SU-DHL-6 (cell line): Measurements from ENCODE around the gene TMEM235.

Experiments used
- CTCF ChIP-seq: fragments of 200-600 bp; sonication (generic); IDR thresholded peaks from one replicate; pipeline ENCODE4 v1.5.1; 2017; ENCODE audit warnings: antibody characterized with exemption, mild to moderate bottlenecking, low read length, moderate library complexity; ENCODE audit not compliant: insufficient read depth, poor library complexity, severe bottlenecking
- EZH2phosphoT487 ChIP-seq: fragments of 200-600 bp; sonication (generic), shearing (Covaris generic); conservative IDR thresholded peaks from 2 replicates; pipeline ENCODE4 v1.6.1; 2018; ENCODE audit warnings: mild to moderate bottlenecking, antibody characterized with exemption, low read length, moderate library complexity, mixed read lengths

- TF ChIP-seq CTCF: no peak
- no peak for TF ChIP-seq EZH2phosphoT487
These were observed 20.4 kb upstream of the TMEM235 start for GRCh38 chr17:78211032-78211431.
